ENCODE data around the gene OBP2A. TPM values are rescaled to one million over a fixed set of nuclear protein-coding genes. Genes with fewer than 3 reads are reported as not detected.

OBP2A gene
- total and polyA plus RNA-seq, 2 donors (not counting 1 experiment from before 2014, with no cell fraction given), result not detected

DNA sequence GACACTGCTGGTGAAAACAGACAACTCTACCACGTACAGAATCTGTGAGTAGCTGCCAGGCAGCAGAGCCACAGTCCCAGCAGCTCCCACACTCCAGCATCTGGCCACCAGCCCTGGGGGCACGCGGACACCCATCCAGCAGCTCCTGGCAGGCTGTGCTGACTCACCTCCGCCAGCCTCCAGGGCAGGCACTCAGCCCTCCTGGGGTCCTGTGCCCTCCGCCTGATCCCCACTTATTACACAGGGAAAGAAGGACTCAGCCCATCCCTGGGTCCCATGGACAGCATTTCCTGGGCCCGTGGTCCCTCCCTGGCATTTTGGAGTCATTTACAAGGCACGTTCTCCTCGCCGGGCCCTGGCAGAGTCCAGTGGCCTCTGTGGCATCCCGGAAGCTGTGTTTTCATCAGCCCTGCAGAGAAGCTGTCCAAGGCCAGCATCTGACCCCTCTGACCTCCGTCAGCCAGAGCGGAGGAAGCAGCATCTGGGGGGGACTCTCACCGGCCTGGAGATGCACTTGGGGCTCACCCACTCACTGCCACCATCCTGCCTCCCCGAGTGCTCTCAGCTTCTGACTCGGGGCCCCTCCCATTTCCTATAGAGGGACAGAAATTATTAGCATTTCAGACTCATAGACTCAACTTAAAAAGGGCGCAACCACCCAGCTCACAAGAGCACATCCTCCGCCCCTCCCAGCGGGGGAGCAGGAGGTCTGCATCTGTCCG is 37.2 kb downstream of the OBP2A start:
- no peak overlapping the region for H3K27ac Mint-ChIP-seq
- Histone ChIP-seq H3K4me1 (ENCODE audit: control insufficient read depth in 2 of 2, insufficient read depth in 2 of 2, low read length in 2 of 2) (no peaks in the 10 kb centered on the region), H3K4me2 (replicated peaks; ENCODE audit: low read depth, low read length, poor library complexity, severe bottlenecking) (no peak overlapping the region), H3K4me3 (ENCODE audit: control extremely low read depth in 1 of 5, extremely low read depth in 1 of 5, insufficient read depth in 1 of 5, low read depth in 2 of 5, low read length in 4 of 5) (no peak overlapping the region), H2AFZ (ENCODE audit: insufficient read depth, low read depth, low read length, poor library complexity, severe bottlenecking) (no peak overlapping the region), H4K20me1 (ENCODE audit: control insufficient read depth, insufficient read depth, low read length, poor library complexity, severe bottlenecking) (no peaks in the 10 kb centered on the region), H3K27ac (ENCODE audit: low read length in 2 of 2) (no peak overlapping the region), H3K9me3 (ENCODE audit: control extremely low read depth in 1 of 3, control insufficient read depth in 2 of 3, insufficient read depth in 1 of 3, low read length in 2 of 3) (no peaks in the 10 kb centered on the region), H3K36me3 (replicated peaks in 1 of 2; ENCODE audit: control extremely low read depth in 1 of 2, control insufficient read depth in 1 of 2, extremely low read depth in 1 of 2, insufficient read depth in 2 of 2, low read length in 1 of 2) (no peaks in the 10 kb centered on the region), H3K27me3 (replicated peaks in 1 of 4; ENCODE audit: control extremely low read depth in 1 of 4, control insufficient read depth in 3 of 4, insufficient read depth in 4 of 4, low read length in 3 of 4) (no peaks in the 10 kb centered on the region), H3K79me2 (ENCODE audit: control insufficient read depth, insufficient read depth, low read length) (no peaks in the 10 kb centered on the region), H3K9ac (ENCODE audit: low read length) (no peak overlapping the region)
- intact Hi-C loops (cut with micrococcal nuclease), result no loop called here
- DNase-seq, result no peak
- WGBS (ENCODE audit: insufficient coverage), result 85% methylated on average over 19 of the region's 19 CpGs
- ChIA-PET CTCF (no interaction called here), POLR2A (no interaction called here)
- TF ChIP-seq CTCF (IDR thresholded peaks at IDR 0.05), result no peak
- no peak for TF ChIP-seq EZH2 (IDR thresholded peaks at IDR 0.05; ENCODE audit: borderline replicate concordance, insufficient read depth, low read depth, low read length, poor library complexity, severe bottlenecking)
- no peak for ATAC-seq (ENCODE audit: low read depth)
- H3K9me3 Mint-ChIP-seq (ENCODE audit: insufficient read depth), result no peaks in the 10 kb centered on the region
- H3K4me1 Mint-ChIP-seq, result no peaks in the 10 kb centered on the region
- H3K27me3 Mint-ChIP-seq, result peaks cover 7% of the 10 kb centered on the region
- H3K4me3 Mint-ChIP-seq, result no peak overlapping the region

DNA sequence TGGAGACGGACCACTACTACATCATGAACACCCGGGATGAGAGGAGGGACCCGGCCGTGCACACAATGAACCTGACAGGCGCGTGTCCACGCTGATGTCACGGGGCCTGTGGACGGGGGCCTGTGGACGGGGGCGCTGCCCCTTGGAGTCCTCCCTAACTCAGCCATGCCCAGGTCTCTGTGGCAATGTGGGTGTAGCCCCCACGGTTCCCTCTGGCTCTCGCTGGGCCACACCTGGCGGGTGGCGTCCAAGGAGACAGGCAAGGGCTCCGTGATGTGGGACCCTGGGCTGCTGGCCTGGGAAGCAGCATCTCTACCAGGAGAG is 37.7 kb downstream of the OBP2A start:
- POLR2A ChIA-PET, result no interaction called here
- H3K4me1 ChIP-seq (ENCODE audit: control insufficient read depth in 2 of 2, insufficient read depth in 2 of 2, low read length in 2 of 2), result no peaks in the 10 kb centered on the region
- H4K20me1 ChIP-seq (ENCODE audit: control insufficient read depth, insufficient read depth, low read length, poor library complexity, severe bottlenecking), result no peaks in the 10 kb centered on the region
- no peak overlapping the region for H3K4me3 Mint-ChIP-seq
- intact Hi-C loops (cut with micrococcal nuclease), result no loop called here
- no peak for ATAC-seq (ENCODE audit: low read depth)
- 98% methylated on average over 15 of the region's 16 CpGs for WGBS (ENCODE audit: insufficient coverage)
- H3K4me2 ChIP-seq (replicated peaks; ENCODE audit: low read depth, low read length, poor library complexity, severe bottlenecking), result no peak overlapping the region
- H3K9me3 Mint-ChIP-seq (ENCODE audit: insufficient read depth), result no peaks in the 10 kb centered on the region
- H3K4me1 Mint-ChIP-seq, result no peaks in the 10 kb centered on the region
- peaks cover 7% of the 10 kb centered on the region for H3K27me3 Mint-ChIP-seq
- no peak overlapping the region for H3K27ac Mint-ChIP-seq
- no peak overlapping the region for H2AFZ ChIP-seq (ENCODE audit: insufficient read depth, low read depth, low read length, poor library complexity, severe bottlenecking)
- no peaks in the 10 kb centered on the region for H3K9me3 ChIP-seq (ENCODE audit: control extremely low read depth in 1 of 3, control insufficient read depth in 2 of 3, insufficient read depth in 1 of 3, low read length in 2 of 3)
- DNase-seq, result no peak
- TF ChIP-seq EZH2 (IDR thresholded peaks at IDR 0.05; ENCODE audit: borderline replicate concordance, insufficient read depth, low read depth, low read length, poor library complexity, severe bottlenecking) (no peak), CTCF (IDR thresholded peaks at IDR 0.05) (no peak)
- H3K36me3 ChIP-seq (replicated peaks in 1 of 2; ENCODE audit: control extremely low read depth in 1 of 2, control insufficient read depth in 1 of 2, extremely low read depth in 1 of 2, insufficient read depth in 2 of 2, low read length in 1 of 2), result no peaks in the 10 kb centered on the region
- CTCF ChIA-PET, result no interaction called here
- H3K9ac ChIP-seq (ENCODE audit: low read length), result no peak overlapping the region
- no peak overlapping the region for H3K4me3 ChIP-seq (ENCODE audit: control extremely low read depth in 1 of 5, extremely low read depth in 1 of 5, insufficient read depth in 1 of 5, low read depth in 2 of 5, low read length in 4 of 5)
- H3K27me3 ChIP-seq (replicated peaks in 1 of 4; ENCODE audit: control extremely low read depth in 1 of 4, control insufficient read depth in 3 of 4, insufficient read depth in 4 of 4, low read length in 3 of 4), result no peaks in the 10 kb centered on the region
- H3K79me2 ChIP-seq (ENCODE audit: control insufficient read depth, insufficient read depth, low read length), result no peaks in the 10 kb centered on the region
- H3K27ac ChIP-seq (ENCODE audit: low read length in 2 of 2), result no peak overlapping the region
